ENCODE results near the gene TERT. TPM values are rescaled to one million over a fixed set of nuclear protein-coding genes. Genes with fewer than 3 reads are reported as not detected.

Gene TERT
- total RNA-seq, 2 experiments from 2014 or later, result 10.1 to 13.1 TPM

Small RNA genes lying within 50 kb of the gene (microRNA-seq; reads per million reads assigned to microRNA genes)
- gene MIR4457 (ENCODE audit: borderline microRNAs expressed, borderline replicate concordance), result not detected

Other genes starting within 250 kb of the TERT start
- gene SLC12A7, start 183.0 kb downstream of the TERT start, total RNA-seq, result 10 to 100 TPM; 12.6 to 13.6 TPM
- gene SLC6A19, start 93.5 kb downstream of the TERT start, total RNA-seq, result not detected
- not detected for gene SLC6A18, start 69.7 kb downstream of the TERT start, total RNA-seq
- 10 to 100 TPM; 48.0 to 48.5 TPM for gene CLPTM1L, start 50.0 kb upstream of the TERT start, total RNA-seq
- gene SLC6A3, start 150.4 kb upstream of the TERT start, total RNA-seq, result not detected
- 10 to 100 TPM; 31.2 to 34.1 TPM for gene LPCAT1, start 228.9 kb upstream of the TERT start, total RNA-seq

Data from activated naive CD4-positive, alpha-beta T cell treated with anti-CD3 and anti-CD28 coated beads for 36 hours (primary cell).